Caco-2 (cell line): Measurements from ENCODE around the gene LUC7L. TPM values are rescaled to one million over a fixed set of nuclear protein-coding genes. Genes with fewer than 3 reads are reported as not detected.

Experiments used
- BruUV-seq: library from RNA; stranded (reverse); fragments of 400-500 nt; replicated peaks from 2 replicates; lab custom pipeline; 2021; lab: Mats Ljungman, UMichigan
- CTCF ChIA-PET: fragments of 300-600 bp; sonication (Branson Sonifier 250); formaldehyde crosslinking; loops from one replicate; lab custom pipeline; 2022; ENCODE audit warnings: antibody characterized with exemption; lab: Charles Lee
- POLR2A ChIA-PET: fragments of 300-600 bp; sonication (Branson Sonifier 250); formaldehyde crosslinking; loops from one replicate; lab custom pipeline; 2022; ENCODE audit warnings: antibody characterized with exemption; lab: Charles Lee
- DNase-seq, 2 experiments: peaks; one replicate each; pipeline versions ENCODE4 v3.0.0 to v3.0.0-alpha.2; 2020 to 2022
- H3K27me3 ChIP-seq: replicated peaks from 2 replicates; pipeline ENCODE4 v1.6.0; 2011; ENCODE audit warnings: low read length; ENCODE audit not compliant: control insufficient read depth, insufficient read depth
- H3K36me3 ChIP-seq: 2 replicates; pipeline ENCODE4 v1.5.1; 2011; ENCODE audit warnings: low read length; ENCODE audit not compliant: control insufficient read depth, insufficient read depth
- H3K4me1 ChIP-seq: fragments of 250-450 bp; sonication (Bioruptor Pico); 2 replicates; pipeline ENCODE4 v1.5.1; 2020; ENCODE audit warnings: mild to moderate bottlenecking
- H3K4me3 ChIP-seq: 2 replicates; pipeline ENCODE4 v1.5.1; 2011; ENCODE audit warnings: low read depth, mild to moderate bottlenecking, control low read depth, low read length
- H3K9me3 ChIP-seq: fragments of 250-450 bp; sonication (Bioruptor Pico); 2 replicates; pipeline ENCODE4 v1.5.1; 2020; ENCODE audit warnings: mild to moderate bottlenecking, moderate library complexity
- H3K27ac Mint-ChIP-seq: one replicate; pipeline ENCODE4 v1.8.0; 2022; ENCODE audit warnings: mixed read lengths; ENCODE audit not compliant: unreplicated experiment
- H3K27me3 Mint-ChIP-seq: one replicate; pipeline ENCODE4 v1.8.0; 2022; ENCODE audit warnings: mixed read lengths; ENCODE audit not compliant: insufficient read depth, unreplicated experiment
- H3K36me3 Mint-ChIP-seq: one replicate; pipeline ENCODE4 v1.8.0; 2022; ENCODE audit warnings: mild to moderate bottlenecking, mixed read lengths; ENCODE audit not compliant: insufficient read depth, unreplicated experiment
- H3K4me1 Mint-ChIP-seq: one replicate; pipeline ENCODE4 v1.8.0; 2022; ENCODE audit warnings: low read depth, mixed read lengths; ENCODE audit not compliant: unreplicated experiment
- H3K4me3 Mint-ChIP-seq: one replicate; pipeline ENCODE4 v1.8.0; 2022; ENCODE audit warnings: mild to moderate bottlenecking, moderate library complexity, mixed read lengths; ENCODE audit not compliant: unreplicated experiment
- H3K9me3 Mint-ChIP-seq: one replicate; pipeline ENCODE4 v1.8.0; 2022; ENCODE audit warnings: mixed read lengths; ENCODE audit not compliant: unreplicated experiment
- CTCF ChIP-seq, 2 experiments: fragments of 200-600 bp in 1 of 2; IDR thresholded peaks; 1 replicate in 1 of 2; 2 replicates in 1 of 2; pipeline versions ENCODE4 v1.5.1 to v1.8.0; 2011 to 2022; ENCODE audit warnings: antibody characterized with exemption in 1 of 2, control low read depth in 1 of 2, inconsistent platforms in 1 of 2, low read depth in 1 of 2, low read length in 1 of 2, mild to moderate bottlenecking in 1 of 2, moderate library complexity in 1 of 2; ENCODE audit not compliant: insufficient read depth in 1 of 2, severe bottlenecking in 1 of 2, unreplicated experiment in 1 of 2
- intact Hi-C: fragments of 100-400 bp; cut with micrococcal nuclease; formaldehyde crosslinking; loops from one replicate; pipeline ENCODE4 v1.10.0; 2022; ENCODE audit not compliant: unreplicated experiment
- total RNA-seq: library from RNA; stranded (reverse); gene quantifications from 2 replicates; pipeline ENCODE4 v1.2.3, GENCODE V29; 2022

LUC7L gene
- total RNA-seq, 1 experiment from 2014 or later: 80.7 TPM

- Histone ChIP-seq H3K9me3 (no peaks in the 10 kb centered on the region), H3K4me3 (no peak overlapping the region), H3K36me3 (no peaks in the 10 kb centered on the region), H3K4me1 (no peaks in the 10 kb centered on the region), H3K27me3 (no peaks in the 10 kb centered on the region)
- no peaks in the 10 kb centered on the region for H3K9me3 Mint-ChIP-seq
- H3K27ac Mint-ChIP-seq: no peak overlapping the region
- H3K4me1 Mint-ChIP-seq: no peaks in the 10 kb centered on the region
- no peak for DNase-seq
- H3K4me3 Mint-ChIP-seq: no peak overlapping the region
- BruUV-seq: TSS peak; percentile 43
- TF ChIP-seq CTCF (IDR thresholded peaks at IDR 0.05; ENCODE audit: insufficient read depth in 1 of 2, low read depth in 1 of 2, low read length in 1 of 2, severe bottlenecking in 1 of 2, unreplicated experiment in 1 of 2): no peak
- H3K36me3 Mint-ChIP-seq: peaks cover 8% of the 10 kb centered on the region
- no peaks in the 10 kb centered on the region for H3K27me3 Mint-ChIP-seq
- intact Hi-C loops: no loop called here
- ChIA-PET POLR2A (no interaction called here), CTCF (no interaction called here)
Observed at GRCh38 chr16:265711-266110, 36.5 kb upstream of the LUC7L start.

- Histone ChIP-seq H3K4me1 (no peaks in the 10 kb centered on the region), H3K9me3 (no peaks in the 10 kb centered on the region), H3K36me3 (no peaks in the 10 kb centered on the region), H3K27me3 (no peaks in the 10 kb centered on the region), H3K4me3 (no peak overlapping the region)
- CTCF ChIA-PET: no interaction called here
- no TSS peak for BruUV-seq
- H3K27me3 Mint-ChIP-seq: no peaks in the 10 kb centered on the region
- no peak for DNase-seq
- peaks cover 12% of the 10 kb centered on the region for H3K36me3 Mint-ChIP-seq
- intact Hi-C loops: no loop called here
- H3K27ac Mint-ChIP-seq: no peak overlapping the region
- no peaks in the 10 kb centered on the region for H3K4me1 Mint-ChIP-seq
- no peak for TF ChIP-seq CTCF (IDR thresholded peaks at IDR 0.05; ENCODE audit: insufficient read depth in 1 of 2, low read depth in 1 of 2, low read length in 1 of 2, severe bottlenecking in 1 of 2, unreplicated experiment in 1 of 2)
- H3K9me3 Mint-ChIP-seq: no peaks in the 10 kb centered on the region
- POLR2A ChIA-PET: no interaction called here
- H3K4me3 Mint-ChIP-seq: no peak overlapping the region
Observed at GRCh38 chr16:265002-265529, 35.8 kb upstream of the LUC7L start.

GRCh38 chr16:264440-264951 lies 35.2 kb upstream of the LUC7L start:
- no peak for TF ChIP-seq CTCF (IDR thresholded peaks at IDR 0.05; ENCODE audit: insufficient read depth in 1 of 2, low read depth in 1 of 2, low read length in 1 of 2, severe bottlenecking in 1 of 2, unreplicated experiment in 1 of 2)
- H3K36me3 ChIP-seq: no peaks in the 10 kb centered on the region
- Mint-ChIP-seq H3K9me3 (no peaks in the 10 kb centered on the region), H3K27me3 (no peaks in the 10 kb centered on the region), H3K4me3 (no peak overlapping the region), H3K4me1 (no peaks in the 10 kb centered on the region), H3K27ac (no peak overlapping the region), H3K36me3 (peaks cover 12% of the 10 kb centered on the region)
- no TSS peak for BruUV-seq
- DNase-seq: no peak
- CTCF ChIA-PET: no interaction called here
- no peaks in the 10 kb centered on the region for H3K4me1 ChIP-seq
- POLR2A ChIA-PET: interaction anchor here (0.5 kb wide), 1 partner anchor 19 kb away, joined by 9 read pairs; no protein-coding TSS in a partner anchor
- H3K4me3 ChIP-seq: no peak overlapping the region
- intact Hi-C loops: no loop called here
- no peaks in the 10 kb centered on the region for H3K27me3 ChIP-seq
- H3K9me3 ChIP-seq: no peaks in the 10 kb centered on the region
